GM12878 (cell line): ENCODE results near the gene C20orf96. TPM values are rescaled to one million over a fixed set of nuclear protein-coding genes. Genes with fewer than 3 reads are reported as not detected.

Experiments
- ATAC-seq: fragments of 200-7000 bp; cut with Tn5 transposase; 3 replicates; pipeline ENCODE4 v1.9.1; 2020; ENCODE audit warnings: mild to moderate bottlenecking, moderate library complexity
- BruUV-seq: library from RNA; stranded (reverse); fragments of 400-500 nt; replicated peaks from 2 replicates; lab custom pipeline; 2021; lab: Mats Ljungman, UMichigan
- CTCF ChIA-PET: fragments of 300-600 bp; sonication (Branson Sonifier 250); formaldehyde crosslinking; extraction: SDS; loops from one replicate; lab custom pipeline; 2021; ENCODE audit warnings: inconsistent platforms; lab: Yijun Ruan, JAX
- POLR2A ChIA-PET: fragments of 350-600 bp; formaldehyde crosslinking; extraction: SDS; loops from one replicate; lab custom pipeline; 2021; ENCODE audit warnings: inconsistent platforms; lab: Charles Lee
- RAD21 ChIA-PET: fragments of 300-600 bp; sonication (Branson Sonifier 250); formaldehyde crosslinking; loops from one replicate; lab custom pipeline; 2023; ENCODE audit warnings: antibody characterized with exemption; ENCODE audit not compliant: unreplicated experiment; lab: Charles Lee
- SMC1A ChIA-PET: fragments of 300-600 bp; sonication (Branson Sonifier 250); formaldehyde crosslinking; loops from one replicate; lab custom pipeline; 2023; ENCODE audit not compliant: unreplicated experiment, uncharacterized antibody; lab: Charles Lee
- DNase-seq: peaks from one replicate; pipeline ENCODE4 v3.0.0-alpha.2; 2011; ENCODE audit warnings: low read depth, low spot score
- FAIRE-seq: peaks from 3 replicates; lab custom pipeline; 2011; peaks lifted over from hg19 to GRCh38; lab: Jason Lieb, UNC
- H2AFZ ChIP-seq: 2 replicates; pipeline ENCODE4 v1.6.0; 2011; ENCODE audit warnings: low read depth, low read length, control low read depth; ENCODE audit not compliant: control insufficient read depth
- H3K27ac ChIP-seq: 2 replicates; pipeline ENCODE4 v1.5.1; 2011; ENCODE audit warnings: control low read depth; ENCODE audit not compliant: control insufficient read depth, insufficient read depth
- H3K27me3 ChIP-seq, 2 experiments: replicated peaks in 1 of 2; 2 replicates each; pipeline versions ENCODE4 v1.6.0 to v1.6.1; 2011; ENCODE audit warnings: low read length in 1 of 2; ENCODE audit not compliant: control insufficient read depth in 2 of 2, insufficient read depth in 2 of 2
- H3K36me3 ChIP-seq, 2 experiments: 2 replicates each; pipeline ENCODE4 v1.5.1; 2011; ENCODE audit warnings: low read length in 1 of 2; ENCODE audit not compliant: control insufficient read depth in 2 of 2, insufficient read depth in 2 of 2
- H3K4me1 ChIP-seq: 2 replicates; pipeline ENCODE4 v1.6.1; 2011; ENCODE audit warnings: mild to moderate bottlenecking, low read length, moderate library complexity, mixed read lengths; ENCODE audit not compliant: control insufficient read depth, insufficient read depth
- H3K4me2 ChIP-seq: 2 replicates; pipeline ENCODE4 v1.6.0; 2011; ENCODE audit warnings: control low read depth; ENCODE audit not compliant: control insufficient read depth, insufficient read depth
- H3K4me3 ChIP-seq: fragments of 200-600 bp; sonication (generic); 2 replicates; pipeline ENCODE4 v1.5.1; 2016
- H3K79me2 ChIP-seq: 2 replicates; pipeline ENCODE4 v1.6.0; 2011; ENCODE audit warnings: low read length; ENCODE audit not compliant: control insufficient read depth, insufficient read depth
- H3K9ac ChIP-seq: 2 replicates; pipeline ENCODE4 v1.8.0; 2011; ENCODE audit warnings: low read length, control low read depth, mixed read lengths; ENCODE audit not compliant: control insufficient read depth, insufficient read depth
- H3K9me3 ChIP-seq: replicated peaks from 3 replicates; pipeline ENCODE4 v1.5.1; 2011; ENCODE audit warnings: mild to moderate bottlenecking, low read length; ENCODE audit not compliant: control insufficient read depth, insufficient read depth
- H4K20me1 ChIP-seq: 2 replicates; pipeline ENCODE4 v1.6.0; 2011; ENCODE audit not compliant: control insufficient read depth, insufficient read depth
- ATF2 ChIP-seq: IDR thresholded peaks from 2 replicates; pipeline ENCODE4 v1.6.1; 2012; ENCODE audit warnings: low read length, inconsistent platforms
- ELK1 ChIP-seq: IDR thresholded peaks from 2 replicates; pipeline ENCODE4 v1.6.1; 2012; ENCODE audit warnings: low read depth, low read length, improper control_type of control experiment
- MYC ChIP-seq: IDR thresholded peaks from 2 replicates; pipeline ENCODE4 v1.6.1; 2011; ENCODE audit warnings: mild to moderate bottlenecking, low read length, moderate library complexity, inconsistent platforms; ENCODE audit not compliant: insufficient read depth, insufficient replicate concordance, insufficient read length, severe bottlenecking
- NFIC ChIP-seq: IDR thresholded peaks from 2 replicates; pipeline ENCODE4 v1.6.1; 2012; ENCODE audit warnings: low read depth, mild to moderate bottlenecking, inconsistent platforms, low read length, moderate library complexity
- NR2F1 ChIP-seq: fragments of 450-650 bp; conservative IDR thresholded peaks from 2 replicates; pipeline ENCODE4 v1.6.1; 2017; ENCODE audit warnings: mild to moderate bottlenecking
- RFX5 ChIP-seq: IDR thresholded peaks from 2 replicates; pipeline ENCODE4 v1.6.1; 2011; ENCODE audit warnings: low read depth, low read length, improper control_type of control experiment
- SRF ChIP-seq, 2 experiments: IDR thresholded peaks; 2 replicates each; pipeline ENCODE4 v1.6.1; 2011; ENCODE audit warnings: low read depth in 2 of 2, low read length in 2 of 2, mild to moderate bottlenecking in 1 of 2, moderate library complexity in 1 of 2
- USF2 ChIP-seq: IDR thresholded peaks from 2 replicates; pipeline ENCODE4 v1.6.1; 2011; ENCODE audit warnings: low read depth, low read length, improper control_type of control experiment, borderline replicate concordance
- ZNF24 ChIP-seq: fragments of 450-650 bp; IDR thresholded peaks from 2 replicates; pipeline ENCODE4 v1.6.1; 2017; ENCODE audit warnings: antibody characterized with exemption, mild to moderate bottlenecking
- WGBS: methylation state at CpG from one replicate; pipeline ENCODE4 v1.1.6; 2016; ENCODE audit warnings: low lambda C conversion rate; ENCODE audit not compliant: insufficient replicate concordance, insufficient coverage; ENCODE audit errors: missing lambda C conversion rate; 5-methylcytosine and 5-hydroxymethylcytosine counted together
- in situ Hi-C: fragments of 300-500 bp; cut with MboI; formaldehyde crosslinking; loops from 9 replicates; pipeline ENCODE4 v1.14.3; 2018; ENCODE audit warnings: mixed read lengths
- intact Hi-C: fragments of 100-400 bp; cut with micrococcal nuclease; formaldehyde crosslinking; loops from one replicate; pipeline ENCODE4 v1.14.2; 2022; ENCODE audit not compliant: unreplicated experiment
- polyA plus RNA-seq, 11 experiments: library from polyadenylated mRNA; depleted of rRNA in 4 of 11; unstranded in 6 of 11; stranded (reverse) in 5 of 11; fragments of >200 nt; fragmentation: Nextera tagmentation in 4 of 11; fragmentation: Illumina TruSeq in 1 of 11; extraction: Ambion mirVana in 4 of 11; extraction: Trizol in 1 of 11; gene quantifications; 1 replicate in 1 of 11; 2 replicates in 10 of 11; pipeline versions ENCODE4 v1.2.1 to v1.2.3, GENCODE V29; 2011 to 2016; ENCODE audit warnings: inconsistent platforms in 2 of 11, missing spikeins in 2 of 11, low read depth in 1 of 11
- total RNA-seq, 4 experiments: library from RNA; depleted of rRNA in 3 of 4; stranded (reverse); fragments of >200 nt in 3 of 4; fragmentation: Illumina TruSeq in 1 of 4; extraction: Trizol in 1 of 4; gene quantifications; 2 replicates each; pipeline versions ENCODE4 v1.2.1 to v1.2.3, GENCODE V29; 2013 to 2021

Gene C20orf96
- total and polyA plus RNA-seq, 10 of the 15 experiments (the other 5 are each of a cell fraction or from before 2014, with no cell fraction given) = 1.4 to 8.6 (median 5.9) TPM

DNA sequence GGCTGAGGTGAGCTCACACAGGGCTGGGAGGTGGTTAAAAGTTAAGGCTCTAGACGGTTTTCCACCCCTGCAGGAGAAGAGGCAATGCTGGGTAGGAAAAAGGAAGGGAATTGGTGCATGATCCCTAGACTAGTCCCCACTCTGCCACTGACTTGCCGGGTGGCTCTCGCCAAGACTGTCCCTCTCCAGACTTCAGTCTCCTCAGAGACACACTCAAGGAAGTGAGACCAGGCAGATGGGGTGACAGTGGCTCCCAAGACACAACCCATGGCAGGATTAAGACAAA lies 13.1 kb downstream of the C20orf96 start:
- no peaks in the 10 kb centered on the region for H3K4me1 ChIP-seq
- ChIA-PET CTCF (interaction anchor here (0.8 kb wide), 1 partner anchor 19 kb away, joined by 3 read pairs; no protein-coding TSS in a partner anchor), SMC1A (interaction anchor here (1.2 kb wide), 1 partner anchor 9 kb away, joined by 3 read pairs; no protein-coding TSS in a partner anchor), POLR2A (no interaction called here), RAD21 (no interaction called here)
- intact Hi-C loops = no loop called here
- H3K79me2 ChIP-seq = no peaks in the 10 kb centered on the region
- no peak for TF ChIP-seq MYC
- H3K9me3 ChIP-seq = no peaks in the 10 kb centered on the region
- no peak overlapping the region for H3K27ac ChIP-seq
- no peak overlapping the region for H2AFZ ChIP-seq
- H4K20me1 ChIP-seq = no peaks in the 10 kb centered on the region
- no TSS peak for BruUV-seq
- no peak overlapping the region for H3K4me3 ChIP-seq
- in situ Hi-C loops = no loop called here
- H3K36me3 ChIP-seq = peaks cover 2 to 3% of the 10 kb centered on the region in 2 experiments; a peak in 3 of 4 replicates
- FAIRE-seq (no peak), DNase-seq (no peak), ATAC-seq (no peak)
- no peak overlapping the region for H3K9ac ChIP-seq
- no peaks in the 10 kb centered on the region for H3K27me3 ChIP-seq
- H3K4me2 ChIP-seq = no peak overlapping the region
- 100% methylated on average over 3 of the region's 3 CpGs for WGBS

GRCh38 chr20:276620-277495 lies 13.7 kb downstream of the C20orf96 start:
- in situ Hi-C loops = no loop called here
- H3K9me3 ChIP-seq = no peaks in the 10 kb centered on the region
- CTCF ChIA-PET = no interaction called here
- peaks cover 2 to 3% of the 10 kb centered on the region in 2 experiments; a peak in 3 of 4 replicates for H3K36me3 ChIP-seq
- FAIRE-seq (no peak), ATAC-seq (no peak), DNase-seq (no peak)
- RAD21 ChIA-PET = no interaction called here
- intact Hi-C loops = no loop called here
- no peaks in the 10 kb centered on the region for H3K79me2 ChIP-seq
- no peak for TF ChIP-seq RFX5
- TF ChIP-seq ELK1 = no peak
- no peak for TF ChIP-seq NFIC
- TF ChIP-seq USF2 = no peak
- TF ChIP-seq SRF (IDR thresholded peaks at IDR 0.05; ENCODE audit: low read depth in 2 of 2, low read length in 2 of 2) = no peak
- TF ChIP-seq ATF2 = no peak
- no peak for TF ChIP-seq ZNF24
- TF ChIP-seq NR2F1 = no peak
- no peaks in the 10 kb centered on the region for H4K20me1 ChIP-seq
- H3K4me1 ChIP-seq = no peaks in the 10 kb centered on the region
- H3K9ac ChIP-seq = no peak overlapping the region
- H3K4me3 ChIP-seq = no peak overlapping the region
- no peaks in the 10 kb centered on the region for H3K27me3 ChIP-seq
- POLR2A ChIA-PET = no interaction called here
- H3K27ac ChIP-seq = no peak overlapping the region
- H2AFZ ChIP-seq = no peak overlapping the region
- SMC1A ChIA-PET = no interaction called here
- no peak overlapping the region for H3K4me2 ChIP-seq
- WGBS = 84% methylated on average over 12 of the region's 12 CpGs
- BruUV-seq = no TSS peak
